NT2/D1 (cell line): ENCODE results near the gene OR2H2.

Source experiments
- DNase-seq: peaks from one replicate; pipeline ENCODE4 v3.0.0-alpha.2; 2011; ENCODE audit warnings: low read depth, low spot score
- H3K27me3 ChIP-seq: 2 replicates; pipeline ENCODE4 v1.6.0; 2011; ENCODE audit warnings: mild to moderate bottlenecking; ENCODE audit not compliant: insufficient read length, insufficient read depth
- H3K36me3 ChIP-seq: 2 replicates; pipeline ENCODE4 v1.6.1; 2011; ENCODE audit warnings: mild to moderate bottlenecking, low read length, mixed read lengths; ENCODE audit not compliant: insufficient read depth, insufficient read length
- H3K4me1 ChIP-seq: 2 replicates; pipeline ENCODE4 v1.5.1; 2011; ENCODE audit not compliant: insufficient read depth, insufficient read length
- H3K4me3 ChIP-seq: 2 replicates; pipeline ENCODE4 v1.5.1; 2011; ENCODE audit warnings: low read depth; ENCODE audit not compliant: insufficient read length
- H3K9ac ChIP-seq: 2 replicates; pipeline ENCODE4 v1.6.0; 2011; ENCODE audit warnings: low read depth; ENCODE audit not compliant: insufficient read length
- H3K9me3 ChIP-seq: 2 replicates; pipeline ENCODE4 v1.5.1; 2011; ENCODE audit warnings: mild to moderate bottlenecking, low read length; ENCODE audit not compliant: insufficient read depth
- SUZ12 ChIP-seq: IDR thresholded peaks from 2 replicates; pipeline ENCODE4 v1.6.1; 2011; ENCODE audit not compliant: insufficient read length, insufficient read depth; ENCODE audit errors: extremely low read depth
- YY1 ChIP-seq: IDR thresholded peaks from 2 replicates; pipeline ENCODE4 v1.6.1; 2011; ENCODE audit not compliant: insufficient read length, insufficient read depth
- ZNF274 ChIP-seq: IDR thresholded peaks from 2 replicates; pipeline ENCODE4 v1.6.1; 2011; ENCODE audit warnings: mild to moderate bottlenecking, low read depth, low read length

The OR2H2 gene

DNA sequence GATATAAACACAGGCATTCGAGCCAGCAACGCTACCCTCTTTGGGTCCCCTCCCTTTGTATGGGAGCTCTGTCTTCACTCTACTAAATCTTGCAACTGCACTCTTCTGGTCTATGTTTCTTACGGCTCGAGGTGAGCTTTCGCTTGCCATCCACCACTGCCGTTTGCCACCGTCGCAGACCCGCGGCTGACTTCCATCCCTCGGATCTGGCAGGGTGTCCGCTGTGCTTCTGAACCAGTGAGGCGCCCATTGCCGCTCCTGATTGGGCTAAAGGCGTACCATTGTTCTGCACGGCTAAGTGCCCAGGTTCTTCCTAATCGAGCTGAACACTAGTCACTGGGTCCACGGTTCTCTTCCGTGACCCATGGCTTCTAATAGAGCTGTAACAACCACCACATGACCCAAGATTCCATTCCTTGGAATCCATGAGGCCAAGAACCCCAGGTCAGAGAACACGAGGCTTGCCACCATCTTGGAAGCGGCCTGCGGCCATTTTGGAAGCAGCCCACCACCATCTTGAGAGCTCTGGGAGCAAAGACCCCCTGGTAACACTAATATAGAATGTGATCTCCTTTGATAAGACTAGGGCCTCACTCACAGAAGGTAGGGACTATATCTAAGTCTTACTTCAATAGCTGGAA is 26.4 kb upstream of the OR2H2 start:
- H3K27me3 ChIP-seq, result peaks cover 34% of the 10 kb centered on the region
- no peaks in the 10 kb centered on the region for H3K4me1 ChIP-seq
- TF ChIP-seq YY1, result no peak
- no peak overlapping the region for H3K4me3 ChIP-seq
- no peaks in the 10 kb centered on the region for H3K9me3 ChIP-seq
- H3K9ac ChIP-seq, result no peak overlapping the region
- no peaks in the 10 kb centered on the region for H3K36me3 ChIP-seq
- no peak for DNase-seq

- H3K4me1 ChIP-seq, result no peaks in the 10 kb centered on the region
- H3K36me3 ChIP-seq, result no peaks in the 10 kb centered on the region
- no peak within 1 kb of the TSS for H3K9ac ChIP-seq
- H3K4me3 ChIP-seq, result no peak within 1 kb of the TSS
- H3K9me3 ChIP-seq, result no peaks in the 10 kb centered on the region
- H3K27me3 ChIP-seq, result peaks cover 22% of the 10 kb centered on the region
- TF ChIP-seq YY1, result no peak
- TF ChIP-seq ZNF274, result no peak
- TF ChIP-seq SUZ12, result no peak
- no peak for DNase-seq
Observed at GRCh38 chr6:29559524-29560287, 25.2 kb upstream of the OR2H2 start, which contains the start of gene UBD. UBD (minus strand) TSS chr6:29559732; CDS start chr6:29559701, 31 bp downstream.

DNA sequence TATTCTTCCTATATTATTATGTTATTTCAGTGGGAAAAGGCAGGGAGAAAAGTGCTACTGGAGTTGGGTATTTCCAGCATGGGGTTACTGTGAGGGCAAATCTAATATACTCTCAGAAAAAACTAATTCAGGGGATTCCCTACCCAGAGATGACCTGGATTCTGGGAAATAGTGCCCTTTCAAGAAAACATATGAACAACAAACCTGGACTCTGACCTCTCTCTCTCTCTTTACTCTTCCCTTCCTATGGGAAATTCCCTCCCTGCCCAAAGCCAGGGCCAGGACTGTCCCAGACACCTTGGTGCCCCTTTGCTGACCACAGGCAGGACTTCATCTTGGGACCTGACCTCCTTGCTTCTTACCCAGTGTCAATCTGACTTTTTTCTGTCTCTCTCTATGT is 23.8 kb upstream of the OR2H2 start:
- no peak overlapping the region for H3K9ac ChIP-seq
- H3K36me3 ChIP-seq, result no peaks in the 10 kb centered on the region
- H3K9me3 ChIP-seq, result no peaks in the 10 kb centered on the region
- DNase-seq, result no peak
- no peaks in the 10 kb centered on the region for H3K4me1 ChIP-seq
- H3K4me3 ChIP-seq, result no peak overlapping the region
- TF ChIP-seq SUZ12 (no peak), ZNF274 (no peak), YY1 (no peak)
- H3K27me3 ChIP-seq, result peaks cover 8% of the 10 kb centered on the region

DNA sequence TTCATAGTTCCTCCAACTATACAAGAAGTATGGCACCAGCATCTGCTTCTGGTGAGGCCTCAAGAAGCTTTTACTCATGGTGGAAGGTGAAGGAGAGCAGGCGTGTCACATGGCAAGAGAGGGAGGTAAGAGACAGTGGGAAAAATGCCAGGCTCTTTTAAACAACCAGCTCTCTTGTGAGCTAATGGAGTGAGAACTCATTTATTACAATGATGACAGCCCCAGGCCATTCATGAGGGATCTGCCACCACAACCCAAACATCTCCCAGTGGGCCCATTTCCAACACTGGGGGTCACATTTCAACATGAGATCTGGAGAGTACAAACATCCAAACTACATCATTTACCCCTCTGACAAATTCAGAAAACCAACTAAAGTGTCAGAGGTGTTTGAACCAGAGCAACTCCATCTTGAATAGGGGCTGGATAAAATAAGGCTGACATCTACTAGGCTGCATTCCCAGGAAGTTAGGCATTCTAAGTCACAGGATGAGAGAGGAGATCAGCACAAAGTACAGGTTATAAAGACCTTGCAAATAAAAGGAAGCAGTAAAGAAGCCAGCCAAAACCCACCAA is 23.2 kb upstream of the OR2H2 start:
- Histone ChIP-seq H3K27me3 (peaks cover 2% of the 10 kb centered on the region), H3K4me3 (no peak overlapping the region), H3K9ac (no peak overlapping the region), H3K36me3 (no peaks in the 10 kb centered on the region), H3K9me3 (no peaks in the 10 kb centered on the region), H3K4me1 (no peaks in the 10 kb centered on the region)
- TF ChIP-seq YY1 (no peak), ZNF274 (no peak), SUZ12 (no peak)
- no peak for DNase-seq

- no peaks in the 10 kb centered on the region for H3K27me3 ChIP-seq
- no peaks in the 10 kb centered on the region for H3K4me1 ChIP-seq
- TF ChIP-seq YY1 (no peak), SUZ12 (no peak), ZNF274 (no peak)
- H3K9ac ChIP-seq, result no peak overlapping the region
- no peak overlapping the region for H3K4me3 ChIP-seq
- no peaks in the 10 kb centered on the region for H3K9me3 ChIP-seq
- no peaks in the 10 kb centered on the region for H3K36me3 ChIP-seq
- no peak for DNase-seq
Observed at GRCh38 chr6:29563435-29563965, 21.4 kb upstream of the OR2H2 start.

GRCh38 chr6:29564875-29565274 is 20.0 kb upstream of the OR2H2 start:
- Histone ChIP-seq H3K9ac (no peak overlapping the region), H3K4me3 (no peak overlapping the region), H3K9me3 (no peaks in the 10 kb centered on the region), H3K27me3 (no peaks in the 10 kb centered on the region), H3K4me1 (no peaks in the 10 kb centered on the region), H3K36me3 (no peaks in the 10 kb centered on the region)
- no peak for TF ChIP-seq ZNF274
- no peak for TF ChIP-seq YY1
- no peak for TF ChIP-seq SUZ12
- DNase-seq, result no peak

DNA sequence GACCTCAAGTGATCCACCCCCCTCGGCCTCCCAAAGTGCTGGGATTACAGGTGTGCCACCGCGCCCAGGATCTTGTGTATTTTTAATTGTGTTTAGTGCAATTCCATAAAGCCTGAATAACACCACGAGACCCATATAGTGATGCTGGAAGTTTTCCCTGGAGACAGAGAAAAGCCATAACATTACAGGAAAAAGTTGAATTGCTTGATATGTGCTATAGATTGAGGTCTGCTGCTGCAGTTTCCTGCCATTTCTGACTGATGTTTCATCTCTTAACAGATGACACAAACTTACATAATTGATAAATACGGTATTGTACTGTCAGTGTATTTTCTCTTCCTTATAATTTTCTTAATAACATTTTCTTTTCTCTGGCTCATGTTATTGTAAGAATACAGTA is 18.1 kb upstream of the OR2H2 start:
- Histone ChIP-seq H3K9me3 (no peaks in the 10 kb centered on the region), H3K4me3 (no peak overlapping the region), H3K9ac (no peak overlapping the region), H3K4me1 (no peaks in the 10 kb centered on the region), H3K36me3 (no peaks in the 10 kb centered on the region), H3K27me3 (no peaks in the 10 kb centered on the region)
- DNase-seq, result no peak
- no peak for TF ChIP-seq YY1
- TF ChIP-seq ZNF274, result no peak
